HEK293 (cell line): ENCODE data around the gene IER2.

Experiments
- BCL11B ChIP-seq: fragments of 450-650 bp; formaldehyde crosslinking; IDR thresholded peaks from 2 replicates; pipeline ENCODE4 v1.5.1; 2016; ENCODE audit warnings: low read depth, missing biosample characterization, missing genetic modification characterization
- KLF10 ChIP-seq: fragments of 450-650 bp; IDR thresholded peaks from 2 replicates; pipeline ENCODE4 v1.5.1; 2018; ENCODE audit warnings: missing biosample characterization, mild to moderate bottlenecking, missing genetic modification characterization
- KLF9 ChIP-seq: fragments of 450-650 bp; formaldehyde crosslinking; IDR thresholded peaks from 2 replicates; pipeline ENCODE4 v1.5.1; 2016; ENCODE audit warnings: missing biosample characterization, missing genetic modification characterization, low read depth
- OSR2 ChIP-seq: fragments of 450-650 bp; formaldehyde crosslinking; IDR thresholded peaks from 2 replicates; pipeline ENCODE4 v1.5.1; 2016; ENCODE audit warnings: missing biosample characterization, missing genetic modification characterization
- RBAK ChIP-seq: fragments of 450-650 bp; formaldehyde crosslinking; IDR thresholded peaks from 2 replicates; pipeline ENCODE4 v1.5.1; 2016; ENCODE audit warnings: missing biosample characterization, missing genetic modification characterization
- TCF7L2 ChIP-seq: IDR thresholded peaks from 2 replicates; pipeline ENCODE4 v1.6.1; 2011; ENCODE audit warnings: low read depth, mild to moderate bottlenecking, inconsistent platforms, low read length, moderate library complexity, borderline replicate concordance
- ZBTB1 ChIP-seq: fragments of 450-650 bp; formaldehyde crosslinking; IDR thresholded peaks from 2 replicates; pipeline ENCODE4 v1.5.1; 2016; ENCODE audit warnings: missing biosample characterization, missing genetic modification characterization
- ZBTB20 ChIP-seq: fragments of 450-650 bp; formaldehyde crosslinking; IDR thresholded peaks from 2 replicates; pipeline ENCODE4 v1.5.1; 2016; ENCODE audit warnings: missing biosample characterization, missing genetic modification characterization
- ZBTB21 ChIP-seq: fragments of 450-650 bp; formaldehyde crosslinking; IDR thresholded peaks from 2 replicates; pipeline ENCODE4 v1.5.1; 2017; ENCODE audit warnings: missing biosample characterization, missing genetic modification characterization
- ZBTB26 ChIP-seq: fragments of 450-650 bp; formaldehyde crosslinking; optimal IDR thresholded peaks from 2 replicates; pipeline ENCODE3; 2016; ENCODE audit warnings: missing biosample characterization, mild to moderate bottlenecking, missing genetic modification characterization
- ZBTB7A ChIP-seq: fragments of 450-650 bp; formaldehyde crosslinking; IDR thresholded peaks from 2 replicates; pipeline ENCODE4 v1.5.1; 2016; ENCODE audit warnings: low read depth, missing biosample characterization, missing genetic modification characterization
- ZFP3 ChIP-seq: fragments of 450-650 bp; formaldehyde crosslinking; IDR thresholded peaks from 2 replicates; pipeline ENCODE4 v1.5.1; 2016; ENCODE audit warnings: low read depth, missing biosample characterization, missing genetic modification characterization
- ZFP37 ChIP-seq: fragments of 450-650 bp; formaldehyde crosslinking; IDR thresholded peaks from 2 replicates; pipeline ENCODE4 v1.5.1; 2016; ENCODE audit warnings: missing biosample characterization, missing genetic modification characterization
- ZNF138 ChIP-seq: fragments of 450-650 bp; formaldehyde crosslinking; IDR thresholded peaks from 2 replicates; pipeline ENCODE4 v1.5.1; 2016; ENCODE audit warnings: missing biosample characterization, missing genetic modification characterization, borderline replicate concordance
- ZNF16 ChIP-seq: fragments of 450-650 bp; formaldehyde crosslinking; IDR thresholded peaks from 2 replicates; pipeline ENCODE4 v1.5.1; 2016; ENCODE audit warnings: low read depth, missing biosample characterization, missing genetic modification characterization
- ZNF169 ChIP-seq: fragments of 450-650 bp; formaldehyde crosslinking; IDR thresholded peaks from 2 replicates; pipeline ENCODE4 v1.5.1; 2016; ENCODE audit warnings: missing biosample characterization, missing genetic modification characterization
- ZNF214 ChIP-seq: fragments of 450-650 bp; formaldehyde crosslinking; IDR thresholded peaks from 2 replicates; pipeline ENCODE4 v1.5.1; 2017; ENCODE audit warnings: missing biosample characterization, mild to moderate bottlenecking, missing genetic modification characterization, borderline replicate concordance
- ZNF280D ChIP-seq: fragments of 450-650 bp; formaldehyde crosslinking; IDR thresholded peaks from 2 replicates; pipeline ENCODE4 v1.5.1; 2016; ENCODE audit warnings: missing biosample characterization, missing genetic modification characterization
- ZNF324 ChIP-seq: fragments of 450-650 bp; formaldehyde crosslinking; IDR thresholded peaks from 2 replicates; pipeline ENCODE4 v1.5.1; 2016; ENCODE audit warnings: missing biosample characterization, missing genetic modification characterization
- ZNF335 ChIP-seq: fragments of 450-650 bp; formaldehyde crosslinking; conservative IDR thresholded peaks from 2 replicates; pipeline ENCODE4 v1.5.1; 2016; ENCODE audit warnings: missing biosample characterization, missing genetic modification characterization
- ZNF366 ChIP-seq: fragments of 450-650 bp; formaldehyde crosslinking; conservative IDR thresholded peaks from 2 replicates; pipeline ENCODE4 v1.5.1; 2016; ENCODE audit warnings: missing biosample characterization, missing genetic modification characterization
- ZNF423 ChIP-seq: fragments of 450-650 bp; formaldehyde crosslinking; IDR thresholded peaks from 2 replicates; pipeline ENCODE4 v1.5.1; 2016; ENCODE audit warnings: missing biosample characterization, missing genetic modification characterization
- ZNF48 ChIP-seq: fragments of 450-650 bp; formaldehyde crosslinking; IDR thresholded peaks from 2 replicates; pipeline ENCODE4 v1.5.1; 2016; ENCODE audit warnings: missing biosample characterization, missing genetic modification characterization
- ZNF501 ChIP-seq: fragments of 450-650 bp; formaldehyde crosslinking; IDR thresholded peaks from 2 replicates; pipeline ENCODE4 v1.5.1; 2016; ENCODE audit warnings: missing biosample characterization, missing genetic modification characterization
- ZNF514 ChIP-seq: fragments of 450-650 bp; formaldehyde crosslinking; IDR thresholded peaks from 2 replicates; pipeline ENCODE4 v1.5.1; 2016; ENCODE audit warnings: missing biosample characterization, missing genetic modification characterization
- ZNF529 ChIP-seq: fragments of 450-650 bp; formaldehyde crosslinking; IDR thresholded peaks from 2 replicates; pipeline ENCODE4 v1.5.1; 2017; ENCODE audit warnings: missing genetic modification characterization, missing biosample characterization; ENCODE audit not compliant: insufficient replicate concordance
- ZNF624 ChIP-seq: fragments of 450-650 bp; formaldehyde crosslinking; IDR thresholded peaks from 2 replicates; pipeline ENCODE4 v1.5.1; 2017; ENCODE audit warnings: missing biosample characterization, missing genetic modification characterization
- ZNF645 ChIP-seq: fragments of 450-650 bp; formaldehyde crosslinking; IDR thresholded peaks from 2 replicates; pipeline ENCODE4; 2016; ENCODE audit warnings: missing biosample characterization, missing genetic modification characterization
- ZNF791 ChIP-seq: fragments of 450-650 bp; formaldehyde crosslinking; IDR thresholded peaks from 2 replicates; pipeline ENCODE4 v1.5.1; 2016; ENCODE audit warnings: missing biosample characterization, missing genetic modification characterization
- ZNF843 ChIP-seq: fragments of 450-650 bp; formaldehyde crosslinking; IDR thresholded peaks from 2 replicates; pipeline ENCODE4 v1.5.1; 2016; ENCODE audit warnings: missing biosample characterization, missing genetic modification characterization
- ZSCAN23 ChIP-seq: fragments of 450-650 bp; formaldehyde crosslinking; IDR thresholded peaks from 2 replicates; pipeline ENCODE4 v1.5.1; 2016; ENCODE audit warnings: missing biosample characterization, missing genetic modification characterization
- TF ChIP-seq, protein P1 (sequence below): fragments of 450-650 bp; formaldehyde crosslinking; IDR thresholded peaks from 2 replicates; pipeline ENCODE4 v1.5.1; 2016; ENCODE audit warnings: missing biosample characterization, missing genetic modification characterization, borderline replicate concordance
- TF ChIP-seq, protein P2 (sequence below): fragments of 450-650 bp; formaldehyde crosslinking; IDR thresholded peaks from 2 replicates; pipeline ENCODE4 v1.5.1; 2017; ENCODE audit warnings: missing biosample characterization, mild to moderate bottlenecking, missing genetic modification characterization, moderate library complexity

IER2 gene

GRCh38 chr19:13150187-13150930 lies at the start of gene IER2, which contains the start of gene STX10 (continued):
- TF ChIP-seq, protein P1, sequence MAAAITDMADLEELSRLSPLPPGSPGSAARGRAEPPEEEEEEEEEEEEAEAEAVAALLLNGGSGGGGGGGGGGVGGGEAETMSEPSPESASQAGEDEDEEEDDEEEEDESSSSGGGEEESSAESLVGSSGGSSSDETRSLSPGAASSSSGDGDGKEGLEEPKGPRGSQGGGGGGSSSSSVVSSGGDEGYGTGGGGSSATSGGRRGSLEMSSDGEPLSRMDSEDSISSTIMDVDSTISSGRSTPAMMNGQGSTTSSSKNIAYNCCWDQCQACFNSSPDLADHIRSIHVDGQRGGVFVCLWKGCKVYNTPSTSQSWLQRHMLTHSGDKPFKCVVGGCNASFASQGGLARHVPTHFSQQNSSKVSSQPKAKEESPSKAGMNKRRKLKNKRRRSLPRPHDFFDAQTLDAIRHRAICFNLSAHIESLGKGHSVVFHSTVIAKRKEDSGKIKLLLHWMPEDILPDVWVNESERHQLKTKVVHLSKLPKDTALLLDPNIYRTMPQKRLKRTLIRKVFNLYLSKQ (tag by site-specific recombination), result no peak
- TF ChIP-seq ZNF214 (tag by site-specific recombination), result no peak
- no peak for TF ChIP-seq ZNF169 (tag by site-specific recombination)
- TF ChIP-seq, protein P2, sequence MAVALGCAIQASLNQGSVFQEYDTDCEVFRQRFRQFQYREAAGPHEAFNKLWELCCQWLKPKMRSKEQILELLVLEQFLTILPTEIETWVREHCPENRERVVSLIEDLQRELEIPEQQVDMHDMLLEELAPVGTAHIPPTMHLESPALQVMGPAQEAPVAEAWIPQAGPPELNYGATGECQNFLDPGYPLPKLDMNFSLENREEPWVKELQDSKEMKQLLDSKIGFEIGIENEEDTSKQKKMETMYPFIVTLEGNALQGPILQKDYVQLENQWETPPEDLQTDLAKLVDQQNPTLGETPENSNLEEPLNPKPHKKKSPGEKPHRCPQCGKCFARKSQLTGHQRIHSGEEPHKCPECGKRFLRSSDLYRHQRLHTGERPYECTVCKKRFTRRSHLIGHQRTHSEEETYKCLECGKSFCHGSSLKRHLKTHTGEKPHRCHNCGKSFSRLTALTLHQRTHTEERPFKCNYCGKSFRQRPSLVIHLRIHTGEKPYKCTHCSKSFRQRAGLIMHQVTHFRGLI (tag by site-specific recombination), result no peak
- TF ChIP-seq ZNF624 (tag by site-specific recombination), result no peak
- TF ChIP-seq ZNF514 (tag by site-specific recombination), result no peak
- TF ChIP-seq BCL11B (tag by site-specific recombination), result peak; percentile 14; the same call in 1 of the 2 replicates
- no peak for TF ChIP-seq ZBTB1 (tag by site-specific recombination)
- TF ChIP-seq ZNF791 (tag by site-specific recombination), result no peak
- no peak for TF ChIP-seq OSR2 (tag by site-specific recombination)
- TF ChIP-seq KLF10 (tag by site-specific recombination), result peak; percentile 80; the same call in 1 of the 2 replicates
- TF ChIP-seq ZSCAN23 (tag by site-specific recombination), result no peak
- no peak for TF ChIP-seq ZNF48 (tag by site-specific recombination)
- TF ChIP-seq TCF7L2, result no peak
- no peak for TF ChIP-seq RBAK (tag by site-specific recombination)
- no peak for TF ChIP-seq ZNF366
- no peak for TF ChIP-seq ZFP37 (tag by site-specific recombination)
- peak; percentile 30 for TF ChIP-seq ZBTB21 (tag by site-specific recombination)
- peak; percentile 80 for TF ChIP-seq ZBTB26 (tag by site-specific recombination)
- peak; percentile 95 for TF ChIP-seq ZBTB7A
- no peak for TF ChIP-seq ZNF645 (tag by site-specific recombination)
- no peak for TF ChIP-seq ZNF280D (tag by site-specific recombination)
- TF ChIP-seq ZNF16 (tag by site-specific recombination), result no peak
- TF ChIP-seq ZBTB20, result peak; percentile 50; the same call in 1 of the 2 replicates
- TF ChIP-seq ZNF501 (tag by site-specific recombination), result no peak
- TF ChIP-seq ZNF324 (tag by site-specific recombination), result peak; percentile 12; the same call in 1 of the 2 replicates
- no peak for TF ChIP-seq ZFP3 (tag by site-specific recombination)
- no peak for TF ChIP-seq ZNF138 (tag by site-specific recombination)
- peak; percentile 87 for TF ChIP-seq ZNF335 (tag by site-specific recombination)
- no peak for TF ChIP-seq ZNF423
- peak; percentile 94 for TF ChIP-seq KLF9 (tag by site-specific recombination)
- TF ChIP-seq ZNF529 (tag by site-specific recombination), result no peak
- 0 out of 2 replicates have a peak, but pooled peaks have one; percentile 38 for TF ChIP-seq ZNF843 (tag by site-specific recombination)
